HepG2 (cell line): ENCODE results near the gene CTSZ. TPM values are rescaled to one million over a fixed set of nuclear protein-coding genes. Genes with fewer than 3 reads are reported as not detected.

Experiments
- ATF5 ChIP-seq: sonication (generic); formaldehyde crosslinking; IDR thresholded peaks from 2 replicates; pipeline ENCODE4 v1.4.0; 2020; ENCODE audit warnings: mild to moderate bottlenecking, low read depth, missing genetic modification reagents
- GFI1 ChIP-seq: sonication (generic); formaldehyde crosslinking; IDR thresholded peaks from 2 replicates; pipeline ENCODE4 v1.5.0; 2020; ENCODE audit warnings: missing genetic modification reagents, mild to moderate bottlenecking, borderline replicate concordance
- GMEB1 ChIP-seq: sonication (generic); formaldehyde crosslinking; IDR thresholded peaks from 2 replicates; pipeline ENCODE4 v1.5.1; 2020; ENCODE audit warnings: missing genetic modification reagents, mild to moderate bottlenecking, borderline replicate concordance
- KLF12 ChIP-seq: sonication (generic); formaldehyde crosslinking; IDR thresholded peaks from 2 replicates; pipeline ENCODE4 v1.4.0; 2020; ENCODE audit warnings: missing genetic modification reagents, borderline replicate concordance
- MAFK ChIP-seq, 2 experiments: IDR thresholded peaks in 1 of 2; conservative IDR thresholded peaks in 1 of 2; 2 replicates each; pipeline ENCODE4 v1.6.1; 2011; ENCODE audit warnings: improper control_type of control experiment in 2 of 2, low read length in 2 of 2
- MED13 ChIP-seq: sonication (generic); formaldehyde crosslinking; IDR thresholded peaks from 2 replicates; pipeline ENCODE4 v1.5.0; 2020; ENCODE audit warnings: missing genetic modification reagents
- MTF1 ChIP-seq: sonication (generic); formaldehyde crosslinking; IDR thresholded peaks from 2 replicates; pipeline ENCODE4 v1.5.0; 2020; ENCODE audit warnings: missing genetic modification reagents
- TAF15 ChIP-seq: fragments of 200-400 bp; formaldehyde crosslinking; IDR thresholded peaks from one replicate; pipeline ENCODE4 v1.6.1; 2018; ENCODE audit warnings: mild to moderate bottlenecking, low read depth, low read length; ENCODE audit not compliant: poor library complexity, severe bottlenecking
- THAP9 ChIP-seq: sonication (generic); formaldehyde crosslinking; IDR thresholded peaks from 2 replicates; pipeline ENCODE4; 2020; ENCODE audit warnings: missing genetic modification reagents, mild to moderate bottlenecking, borderline replicate concordance
- TIGD3 ChIP-seq: sonication (generic); formaldehyde crosslinking; IDR thresholded peaks from 2 replicates; pipeline ENCODE4 v1.5.1; 2020; ENCODE audit warnings: mild to moderate bottlenecking, missing genetic modification reagents, borderline replicate concordance
- TP53 ChIP-seq: sonication (generic); formaldehyde crosslinking; conservative IDR thresholded peaks from 2 replicates; pipeline ENCODE4 v1.4.0; 2020; ENCODE audit warnings: missing genetic modification reagents
- ZNF121 ChIP-seq: sonication (generic); formaldehyde crosslinking; IDR thresholded peaks from 2 replicates; pipeline ENCODE4 v1.5.0; 2020; ENCODE audit warnings: mild to moderate bottlenecking, missing genetic modification reagents
- ZNF34 ChIP-seq: sonication (generic); formaldehyde crosslinking; IDR thresholded peaks from 2 replicates; pipeline ENCODE4 v1.4.0; 2020; ENCODE audit warnings: mild to moderate bottlenecking, missing genetic modification reagents, borderline replicate concordance
- ZNF556 ChIP-seq: sonication (generic); formaldehyde crosslinking; IDR thresholded peaks from 2 replicates; pipeline ENCODE4 v1.4.0; 2020; ENCODE audit warnings: mild to moderate bottlenecking, missing genetic modification reagents, borderline replicate concordance
- ZNF567 ChIP-seq: sonication (generic); formaldehyde crosslinking; IDR thresholded peaks from 2 replicates; pipeline ENCODE4 v1.8.1; 2023; ENCODE audit warnings: mild to moderate bottlenecking, missing genetic modification reagents, borderline replicate concordance
- ZNF687 ChIP-seq: sonication (generic); formaldehyde crosslinking; IDR thresholded peaks from 2 replicates; pipeline ENCODE4 v1.5.1; 2020; ENCODE audit warnings: mild to moderate bottlenecking, missing genetic modification reagents, moderate library complexity
- ZNF75D ChIP-seq: sonication (generic); formaldehyde crosslinking; IDR thresholded peaks from 2 replicates; pipeline ENCODE4 v1.8.1; 2023; ENCODE audit warnings: missing genetic modification reagents, mild to moderate bottlenecking, borderline replicate concordance
- polyA plus RNA-seq, 8 experiments: library from polyadenylated mRNA; depleted of rRNA in 3 of 8; stranded (reverse) in 7 of 8; unstranded in 1 of 8; fragments of >200 nt; fragmentation: Illumina TruSeq in 4 of 8; extraction: Trizol in 4 of 8; gene quantifications; 2 replicates each; pipeline versions ENCODE4 v1.2.1 to v1.2.3, GENCODE V29; 2011 to 2016; ENCODE audit warnings: low read depth in 4 of 8, missing spikeins in 1 of 8, mixed read lengths in 1 of 8; ENCODE audit not compliant: insufficient read depth in 1 of 8
- total RNA-seq, 5 experiments: library from RNA; depleted of rRNA; stranded (reverse); fragments of >200 nt; fragmentation: Illumina TruSeq; extraction: Trizol; gene quantifications; 2 replicates each; pipeline ENCODE4 v1.2.3, GENCODE V29; 2016; ENCODE audit warnings: low read depth in 1 of 5

Gene CTSZ
- total and polyA plus RNA-seq, 2 of the 13 experiments (the other 11 are each of a cell fraction or from before 2014, with no cell fraction given), result 0.33 TPM; not detected in 1

GRCh38 chr20:59005523-59006166 is 1.4 kb downstream of the CTSZ start (continued):
- peak; percentile 26; the same call in 1 of the 2 replicates for TF ChIP-seq THAP9
- peak; percentile 72; the same call in 1 of the 2 replicates for TF ChIP-seq GFI1 (CRISPR knock-in tag)
- no peak for TF ChIP-seq KLF12 (CRISPR knock-in tag)
- TF ChIP-seq MED13 (CRISPR knock-in tag), result 0 out of 2 replicates have a peak, but pooled peaks have one; percentile 32
- TF ChIP-seq MTF1 (CRISPR knock-in tag), result no peak
- no peak for TF ChIP-seq TIGD3 (CRISPR knock-in tag)
- no peak for TF ChIP-seq ZNF75D (CRISPR knock-in tag)
- TF ChIP-seq ZNF687 (CRISPR knock-in tag), result peak; percentile 39; the same call in 1 of the 2 replicates
- TF ChIP-seq ZNF567 (CRISPR knock-in tag), result no peak
- TF ChIP-seq MAFK (conservative IDR thresholded peaks at IDR 0.05 in 1 of 2, IDR thresholded peaks at IDR 0.05 in 1 of 2; ENCODE audit: low read length in 2 of 2), result no peak
- TF ChIP-seq ZNF121, result 0 out of 2 replicates have a peak, but pooled peaks have one; percentile 18
- 0 out of 2 replicates have a peak, but pooled peaks have one; percentile 9 for TF ChIP-seq ZNF556 (CRISPR knock-in tag)
- no peak for TF ChIP-seq ZNF34 (CRISPR knock-in tag)
- TF ChIP-seq TP53, result no peak
- TF ChIP-seq ATF5 (CRISPR knock-in tag), result no peak
- 0 out of 2 replicates have a peak, but pooled peaks have one; percentile 19 for TF ChIP-seq GMEB1
- TF ChIP-seq TAF15, result no peak
